SK-N-SH (cell line): ENCODE data around the gene PLCXD1.

Experiments
- EP300 ChIP-seq, 2 experiments: IDR thresholded peaks; 2 replicates each; pipeline versions ENCODE4 v1.4.0 to v1.6.1; 2012; ENCODE audit warnings: borderline replicate concordance in 1 of 2, low read depth in 1 of 2, low read length in 1 of 2
- EZH2phosphoT487 ChIP-seq: fragments of 200-600 bp; sonication (generic); IDR thresholded peaks from 2 replicates; pipeline ENCODE4 v1.6.1; 2017; ENCODE audit warnings: low read depth, mixed run types, mild to moderate bottlenecking, antibody characterized with exemption, moderate library complexity, borderline replicate concordance
- JUND ChIP-seq: IDR thresholded peaks from 2 replicates; pipeline ENCODE4 v1.4.0; 2012
- MXI1 ChIP-seq: IDR thresholded peaks from 2 replicates; pipeline ENCODE4 v1.6.1; 2012; ENCODE audit warnings: mild to moderate bottlenecking, low read depth, low read length, improper control_type of control experiment
- NRF1 ChIP-seq: IDR thresholded peaks from 2 replicates; pipeline ENCODE4 v1.6.1; 2012; ENCODE audit warnings: low read depth, mild to moderate bottlenecking, low read length
- POLR2AphosphoS5 ChIP-seq: IDR thresholded peaks from 2 replicates; pipeline ENCODE4 v1.6.1; 2012; ENCODE audit warnings: low read depth, low read length
- SIN3A ChIP-seq: IDR thresholded peaks from 2 replicates; pipeline ENCODE4 v1.6.1; 2012; ENCODE audit warnings: low read depth, mild to moderate bottlenecking, low read length, moderate library complexity, borderline replicate concordance
- TF ChIP-seq, protein P1 (sequence below): fragments of 200-600 bp; sonication (generic); IDR thresholded peaks from 2 replicates; pipeline ENCODE4 v1.6.1; 2017; ENCODE audit warnings: antibody characterized with exemption, mild to moderate bottlenecking, moderate library complexity
- TF ChIP-seq, protein P2 (sequence below): fragments of 150-350 bp; IDR thresholded peaks from 2 replicates; pipeline ENCODE4 v1.6.1; 2017; ENCODE audit warnings: antibody characterized with exemption, low read length, low read depth, borderline replicate concordance

DNA sequence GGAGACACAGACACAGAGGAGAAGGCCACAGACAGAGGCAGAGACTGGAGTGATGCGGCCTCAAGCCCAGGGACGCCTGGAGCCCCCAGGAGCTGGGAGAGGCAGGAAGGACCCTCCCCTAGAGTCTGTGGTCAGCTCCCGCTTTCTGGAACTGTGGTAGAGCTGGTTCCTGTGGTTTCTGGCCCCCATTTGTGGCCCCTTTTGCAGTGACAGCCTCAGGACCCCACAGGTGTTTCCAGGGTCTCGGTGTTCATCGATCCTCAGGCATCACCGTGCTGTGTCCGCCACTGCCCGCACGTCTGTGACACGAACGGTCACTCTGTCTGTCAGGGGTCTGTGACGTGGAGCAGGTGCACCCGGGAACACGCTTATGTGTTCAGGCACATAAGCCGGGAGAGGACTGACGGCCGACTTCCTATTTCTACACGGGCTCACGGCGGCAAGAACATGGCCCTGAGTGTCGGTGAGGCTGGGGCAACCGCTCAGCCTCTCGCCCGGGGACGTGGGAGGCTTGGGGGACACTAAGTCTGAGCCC is 29.5 kb downstream of the PLCXD1 start:
- TF ChIP-seq NRF1 (no peak), POLR2AphosphoS5 (no peak), MXI1 (no peak), JUND (no peak), EP300 (IDR thresholded peaks at IDR 0.05; ENCODE audit: borderline replicate concordance in 1 of 2, low read depth in 1 of 2, low read length in 1 of 2) (no peak), SIN3A (no peak), EZH2phosphoT487 (no peak)
- TF ChIP-seq, protein P1, sequence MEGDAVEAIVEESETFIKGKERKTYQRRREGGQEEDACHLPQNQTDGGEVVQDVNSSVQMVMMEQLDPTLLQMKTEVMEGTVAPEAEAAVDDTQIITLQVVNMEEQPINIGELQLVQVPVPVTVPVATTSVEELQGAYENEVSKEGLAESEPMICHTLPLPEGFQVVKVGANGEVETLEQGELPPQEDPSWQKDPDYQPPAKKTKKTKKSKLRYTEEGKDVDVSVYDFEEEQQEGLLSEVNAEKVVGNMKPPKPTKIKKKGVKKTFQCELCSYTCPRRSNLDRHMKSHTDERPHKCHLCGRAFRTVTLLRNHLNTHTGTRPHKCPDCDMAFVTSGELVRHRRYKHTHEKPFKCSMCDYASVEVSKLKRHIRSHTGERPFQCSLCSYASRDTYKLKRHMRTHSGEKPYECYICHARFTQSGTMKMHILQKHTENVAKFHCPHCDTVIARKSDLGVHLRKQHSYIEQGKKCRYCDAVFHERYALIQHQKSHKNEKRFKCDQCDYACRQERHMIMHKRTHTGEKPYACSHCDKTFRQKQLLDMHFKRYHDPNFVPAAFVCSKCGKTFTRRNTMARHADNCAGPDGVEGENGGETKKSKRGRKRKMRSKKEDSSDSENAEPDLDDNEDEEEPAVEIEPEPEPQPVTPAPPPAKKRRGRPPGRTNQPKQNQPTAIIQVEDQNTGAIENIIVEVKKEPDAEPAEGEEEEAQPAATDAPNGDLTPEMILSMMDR = no peak
- TF ChIP-seq, protein P2, sequence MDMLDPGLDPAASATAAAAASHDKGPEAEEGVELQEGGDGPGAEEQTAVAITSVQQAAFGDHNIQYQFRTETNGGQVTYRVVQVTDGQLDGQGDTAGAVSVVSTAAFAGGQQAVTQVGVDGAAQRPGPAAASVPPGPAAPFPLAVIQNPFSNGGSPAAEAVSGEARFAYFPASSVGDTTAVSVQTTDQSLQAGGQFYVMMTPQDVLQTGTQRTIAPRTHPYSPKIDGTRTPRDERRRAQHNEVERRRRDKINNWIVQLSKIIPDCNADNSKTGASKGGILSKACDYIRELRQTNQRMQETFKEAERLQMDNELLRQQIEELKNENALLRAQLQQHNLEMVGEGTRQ = no peak
